ENCODE measurements around the gene ETNK1.

GRCh38 chr12:22662356-22662755, 37.4 kb downstream of the ETNK1 start:
- TF ChIP-seq CTCF (IDR thresholded peaks at IDR 0.05; ENCODE audit: insufficient read depth, low read length) (no peak), POLR2AphosphoS5 (IDR thresholded peaks at IDR 0.05; ENCODE audit: low read depth) (no peak), GABPA (IDR thresholded peaks at IDR 0.05; ENCODE audit: low read depth) (no peak), REST (IDR thresholded peaks at IDR 0.05; ENCODE audit: insufficient replicate concordance, low read depth) (no peak), SPI1 (IDR thresholded peaks at IDR 0.05; ENCODE audit: borderline replicate concordance, low read depth) (no peak)
